Fibroblast of lung (primary cell): Measurements from ENCODE around the gene TMEM127.

Source experiments
- CTCF ChIP-seq, 2 donors: IDR thresholded peaks in 1 of 2; conservative IDR thresholded peaks in 1 of 2; 1 replicate in 1 of 2; 2 replicates in 1 of 2; pipeline ENCODE4 v1.5.1; 2011 to 2012; ENCODE audit warnings: low read length in 2 of 2, control low read depth in 1 of 2, inconsistent platforms in 1 of 2, low read depth in 1 of 2, mild to moderate bottlenecking in 1 of 2
- EZH2 ChIP-seq: IDR thresholded peaks from 2 replicates; pipeline ENCODE4 v1.5.1; 2012; ENCODE audit warnings: low read length, control low read depth, mild to moderate bottlenecking; ENCODE audit errors: missing control alignments

DNA sequence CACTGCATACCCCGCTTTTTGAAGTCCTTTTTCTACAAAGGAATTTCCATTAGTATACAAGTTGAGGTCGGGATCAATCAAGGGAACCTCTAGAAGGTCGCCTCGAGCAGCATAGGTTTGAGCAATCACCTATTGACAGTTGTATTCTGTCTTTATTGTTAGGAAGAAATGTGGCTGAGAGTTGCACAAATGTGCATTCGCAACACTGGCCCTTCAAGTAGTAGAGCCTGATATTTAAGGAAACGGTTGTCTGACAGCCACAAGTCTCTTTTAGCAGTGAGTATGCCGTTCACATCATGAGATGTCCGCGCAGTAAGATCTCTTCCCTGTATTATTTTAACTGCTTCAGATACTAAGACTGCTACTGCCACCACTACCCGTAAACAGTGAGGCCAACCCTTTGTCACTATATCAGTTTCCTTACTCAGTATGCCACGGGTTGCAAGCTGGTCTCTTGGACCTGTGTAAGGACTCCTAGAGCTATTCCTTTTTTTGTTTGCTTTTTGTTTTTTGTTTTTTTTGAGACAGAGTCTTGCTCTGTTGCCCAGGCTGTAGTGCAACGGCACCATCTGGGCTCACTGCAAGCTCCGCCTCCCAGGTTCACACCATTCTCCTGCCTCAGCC, 47.2 kb downstream of the TMEM127 start:
- TF ChIP-seq CTCF (conservative IDR thresholded peaks at IDR 0.05 in 1 of 2, IDR thresholded peaks at IDR 0.05 in 1 of 2; ENCODE audit: low read depth in 1 of 2, low read length in 2 of 2) (no peak), EZH2 (no peak)
